Measurements from ENCODE around the gene DEDD2. TPM values are rescaled to one million over a fixed set of nuclear protein-coding genes. Genes with fewer than 3 reads are reported as not detected.

DEDD2 gene
- total RNA-seq, 2 donors from 2014 or later = 28.7 to 39.3 TPM

- ATAC-seq (no peak), DNase-seq (ENCODE audit: low spot score in 2 of 2) (no peak)
- H3K27ac Mint-ChIP-seq = no peak overlapping the region
- no peaks in the 10 kb centered on the region for H3K9me3 Mint-ChIP-seq
- H3K36me3 Mint-ChIP-seq = no peaks in the 10 kb centered on the region
These were observed 42.3 kb downstream of the DEDD2 start for GRCh38 chr19:42174958-42175734.

- no peak for ATAC-seq
- Mint-ChIP-seq H3K9me3 (no peaks in the 10 kb centered on the region), H3K36me3 (no peaks in the 10 kb centered on the region), H3K27ac (no peak overlapping the region)
- no peak for DNase-seq (ENCODE audit: low spot score in 2 of 2)
These were observed 43.3 kb downstream of the DEDD2 start for GRCh38 chr19:42174188-42174587.

- no peak for DNase-seq (ENCODE audit: low spot score in 2 of 2)
- no peaks in the 10 kb centered on the region for H3K36me3 Mint-ChIP-seq
- no peak overlapping the region for H3K27ac Mint-ChIP-seq
- H3K9me3 Mint-ChIP-seq = no peaks in the 10 kb centered on the region
- no peak for ATAC-seq
These were observed 43.8 kb downstream of the DEDD2 start for GRCh38 chr19:42173695-42174094.

GRCh38 chr19:42172261-42172660 is 45.2 kb downstream of the DEDD2 start:
- DNase-seq (ENCODE audit: low spot score in 2 of 2) (no peak), ATAC-seq (no peak)
- Mint-ChIP-seq H3K36me3 (no peaks in the 10 kb centered on the region), H3K9me3 (no peaks in the 10 kb centered on the region), H3K27ac (no peak overlapping the region)

- no peak for DNase-seq (ENCODE audit: low spot score in 2 of 2)
- Mint-ChIP-seq H3K36me3 (no peaks in the 10 kb centered on the region), H3K9me3 (no peaks in the 10 kb centered on the region), H3K27ac (no peak overlapping the region)
- ATAC-seq = no peak
These were observed 46.8 kb downstream of the DEDD2 start for GRCh38 chr19:42170715-42171114.

- Mint-ChIP-seq H3K27ac (no peak overlapping the region), H3K36me3 (no peaks in the 10 kb centered on the region), H3K9me3 (no peaks in the 10 kb centered on the region)
- DNase-seq (ENCODE audit: low spot score in 2 of 2) (no peak), ATAC-seq (no peak)
These were observed 47.7 kb downstream of the DEDD2 start for GRCh38 chr19:42169486-42170413.

GRCh38 chr19:42168206-42168605 is 49.3 kb downstream of the DEDD2 start:
- DNase-seq (ENCODE audit: low spot score in 2 of 2) (no peak), ATAC-seq (no peak)
- H3K9me3 Mint-ChIP-seq = no peaks in the 10 kb centered on the region
- no peaks in the 10 kb centered on the region for H3K36me3 Mint-ChIP-seq
- H3K27ac Mint-ChIP-seq = no peak overlapping the region

- Mint-ChIP-seq H3K9me3 (no peaks in the 10 kb centered on the region), H3K36me3 (no peaks in the 10 kb centered on the region), H3K27ac (no peak overlapping the region)
- no peak for ATAC-seq
- no peak for DNase-seq (ENCODE audit: low spot score in 2 of 2)
These were observed 51.2 kb downstream of the DEDD2 start for GRCh38 chr19:42166316-42166715.

GRCh38 chr19:42165146-42165545 is 52.3 kb downstream of the DEDD2 start:
- Mint-ChIP-seq H3K36me3 (no peaks in the 10 kb centered on the region), H3K27ac (no peak overlapping the region), H3K9me3 (no peaks in the 10 kb centered on the region)
- DNase-seq (ENCODE audit: low spot score in 2 of 2) (no peak), ATAC-seq (no peak)

GRCh38 chr19:42161616-42162263 is 55.7 kb downstream of the DEDD2 start:
- no peak for DNase-seq (ENCODE audit: low spot score in 2 of 2)
- no peak for ATAC-seq
- H3K27ac Mint-ChIP-seq = no peak overlapping the region
- no peaks in the 10 kb centered on the region for H3K36me3 Mint-ChIP-seq
- H3K9me3 Mint-ChIP-seq = no peaks in the 10 kb centered on the region

- ATAC-seq = no peak
- no peak for DNase-seq (ENCODE audit: low spot score in 2 of 2)
- Mint-ChIP-seq H3K36me3 (no peaks in the 10 kb centered on the region), H3K27ac (no peak overlapping the region), H3K9me3 (no peaks in the 10 kb centered on the region)
These were observed 57.5 kb downstream of the DEDD2 start for GRCh38 chr19:42159942-42160341.

- H3K27ac Mint-ChIP-seq = no peak overlapping the region
- ATAC-seq = no peak
- DNase-seq (ENCODE audit: low spot score in 2 of 2) = no peak
These were observed 58.6 kb downstream of the DEDD2 start for GRCh38 chr19:42158926-42159325.

GRCh38 chr19:42156571-42156970 is 60.9 kb downstream of the DEDD2 start:
- ATAC-seq = no peak

More at GRCh38 chr19:42158926-42159325, 58.6 kb downstream of the DEDD2 start:
- Mint-ChIP-seq H3K9me3 (no peaks in the 10 kb centered on the region), H3K36me3 (no peaks in the 10 kb centered on the region)

GRCh38 chr19:42155796-42156195 is 61.7 kb downstream of the DEDD2 start:
- no peaks in the 10 kb centered on the region for H3K9me3 Mint-ChIP-seq

More at GRCh38 chr19:42156571-42156970, 60.9 kb downstream of the DEDD2 start:
- DNase-seq (ENCODE audit: low spot score in 2 of 2) = no peak
- Mint-ChIP-seq H3K9me3 (no peaks in the 10 kb centered on the region), H3K36me3 (no peaks in the 10 kb centered on the region), H3K27ac (no peak overlapping the region)

GRCh38 chr19:42154471-42155323 is 62.8 kb downstream of the DEDD2 start:
- DNase-seq (ENCODE audit: low spot score in 2 of 2) (no peak), ATAC-seq (peak; percentile 54 to 61)
- H3K27ac Mint-ChIP-seq = peak overlapping the region; percentile 25 to 58
- H3K36me3 Mint-ChIP-seq = no peaks in the 10 kb centered on the region
- no peaks in the 10 kb centered on the region for H3K9me3 Mint-ChIP-seq

More at GRCh38 chr19:42155796-42156195, 61.7 kb downstream of the DEDD2 start:
- ATAC-seq (no peak), DNase-seq (ENCODE audit: low spot score in 2 of 2) (no peak)
- H3K27ac Mint-ChIP-seq = peak overlapping the region; percentile 58 to 63
- H3K36me3 Mint-ChIP-seq = no peaks in the 10 kb centered on the region

Measured in activated naive CD4-positive, alpha-beta T cell treated with anti-CD3 and anti-CD28 coated beads, Interleukin-2, amount 50 U/mL, for 72 hours (primary cell).